Right lung (tissue), 5 donors: ENCODE measurements around the gene LMAN2L. TPM values are rescaled to one million over a fixed set of nuclear protein-coding genes. Genes with fewer than 3 reads are reported as not detected.

Source experiments
- DNase-seq, 2 donors: peaks; one replicate each; pipeline ENCODE4 v3.0.0-alpha.2; 2013
- polyA plus RNA-seq, 5 donors: library from polyadenylated mRNA; unstranded; fragments of 120-200 nt; gene quantifications; one replicate each; pipeline versions ENCODE4 v1.2.1 to v1.2.3, GENCODE V29; 2013; ENCODE audit warnings: inconsistent platforms in 1 of 5, low replicate concordance in 1 of 5; ENCODE audit not compliant: insufficient read length in 5 of 5, insufficient read depth in 1 of 5

LMAN2L gene
- polyA plus RNA-seq, 5 donors = 45.3 to 55.4 (median 46.7) TPM

- DNase-seq = no peak
Observed at GRCh38 chr2:96656540-96656939, 83.3 kb downstream of the LMAN2L start.

Other genes starting within 250 kb of the LMAN2L start
- gene NEURL3, start 234.7 kb downstream of the LMAN2L start, polyA plus RNA-seq = under 1 TPM; 0.18 to 0.53 (median 0.25) TPM
- 10 to 100 TPM in 1 of 5 donors, 1 to 10 TPM in 4; 5.6 to 10.3 (median 6.9) TPM for gene ARID5A, start 203.3 kb downstream of the LMAN2L start, polyA plus RNA-seq
- gene KANSL3, start 101.8 kb downstream of the LMAN2L start, polyA plus RNA-seq = 10 to 100 TPM; 49.9 to 59.6 (median 52.6) TPM
- 1 to 10 TPM in 1 of 5 donors, under 1 TPM in 4; 0.50 to 1.2 (median 0.87) TPM for gene FER1L5, start 97.3 kb downstream of the LMAN2L start, polyA plus RNA-seq
- gene CNNM4, start 20.8 kb upstream of the LMAN2L start, polyA plus RNA-seq = 10 to 100 TPM; 12.4 to 19.0 (median 15.6) TPM
- gene CNNM3, start 76.2 kb upstream of the LMAN2L start, polyA plus RNA-seq = 10 to 100 TPM; 26.7 to 37.9 (median 33.4) TPM
- gene ANKRD23, start 104.0 kb upstream of the LMAN2L start, polyA plus RNA-seq = 1 to 10 TPM; 4.0 to 9.6 (median 6.2) TPM
- gene ANKRD39, start 118.0 kb upstream of the LMAN2L start, polyA plus RNA-seq = 10 to 100 TPM in 2 of 5 donors, 1 to 10 TPM in 3; 7.6 to 10.4 (median 9.8) TPM
- gene SEMA4C, start 130.0 kb upstream of the LMAN2L start, polyA plus RNA-seq = 10 to 100 TPM; 38.3 to 58.6 (median 47.0) TPM
- gene FAM178B, start 246.5 kb upstream of the LMAN2L start, polyA plus RNA-seq = 1 to 10 TPM in 1 of 5 donors, under 1 TPM in 4; 0.46 to 1.5 (median 0.57) TPM